Measurements from ENCODE around the gene TRIM63.

TRIM63 gene

GRCh38 chr1:26003756-26004155 lies 63.7 kb downstream of the TRIM63 start:
- Histone ChIP-seq H3K36me3 (ENCODE audit: control insufficient read depth, low read depth, low read length) (no peaks in the 10 kb centered on the region), H3K9me3 (ENCODE audit: control insufficient read depth, low read depth, low read length) (no peaks in the 10 kb centered on the region), H3K4me3 (ENCODE audit: low read length) (no peak overlapping the region), H3K27ac (ENCODE audit: low read length) (no peak overlapping the region), H3K27me3 (ENCODE audit: control insufficient read depth, insufficient read depth, low read length) (no peaks in the 10 kb centered on the region), H3K4me1 (ENCODE audit: control insufficient read depth, low read depth, low read length) (peaks cover 5% of the 10 kb centered on the region), H3K9ac (ENCODE audit: low read length) (no peak overlapping the region)

DNA sequence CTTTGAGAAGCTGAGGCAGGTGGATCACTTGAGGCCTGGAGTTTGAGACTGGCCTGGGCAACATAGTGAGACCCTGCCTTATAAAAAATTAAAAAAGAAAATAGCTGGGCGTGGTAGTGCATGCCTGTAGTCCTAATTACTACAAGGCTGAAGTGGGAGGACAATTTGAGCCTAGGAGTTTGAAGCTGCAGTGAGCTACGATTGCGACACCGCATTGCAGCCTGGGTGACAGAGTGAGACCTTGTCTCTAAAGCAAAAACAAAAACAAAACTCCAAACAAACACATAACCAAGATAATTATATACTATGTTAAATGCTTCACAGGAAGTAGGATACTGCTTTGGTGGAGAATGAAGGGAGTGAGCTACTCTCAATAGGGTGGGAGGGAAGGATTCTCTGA lies 64.2 kb downstream of the TRIM63 start:
- Histone ChIP-seq H3K4me3 (ENCODE audit: low read length) (no peak overlapping the region), H3K27ac (ENCODE audit: low read length) (no peak overlapping the region), H3K9me3 (ENCODE audit: control insufficient read depth, low read depth, low read length) (no peaks in the 10 kb centered on the region), H3K9ac (ENCODE audit: low read length) (no peak overlapping the region), H3K4me1 (ENCODE audit: control insufficient read depth, low read depth, low read length) (peaks cover 10% of the 10 kb centered on the region), H3K27me3 (ENCODE audit: control insufficient read depth, insufficient read depth, low read length) (no peaks in the 10 kb centered on the region), H3K36me3 (ENCODE audit: control insufficient read depth, low read depth, low read length) (no peaks in the 10 kb centered on the region)

Measured in iPS-18a (cell line).